Right lobe of liver (tissue), 4 donors: Measurements from ENCODE around the gene VPS50.

Source experiments
- POLR2A ChIP-seq: fragments of 450-650 bp; IDR thresholded peaks from one replicate; pipeline ENCODE4 v1.6.1; 2017; ENCODE audit warnings: antibody characterized with exemption, mild to moderate bottlenecking
- TF ChIP-seq, protein P1 (sequence below), 4 donors: fragments of 200-600 bp in 3 of 4; fragments of 450-650 bp in 1 of 4; IDR thresholded peaks; one replicate each; pipeline versions ENCODE4 v1.5.1 to v1.8.0; 2016 to 2022; ENCODE audit warnings: antibody characterized with exemption in 4 of 4, mild to moderate bottlenecking in 2 of 4
- donor health status: DM: no; HTN: no; CAD: no.
- donor health status: DM: no; HTN: no; CAD: no.
- donor health status: DM: no; HTN: yes; CAD: no.

DNA sequence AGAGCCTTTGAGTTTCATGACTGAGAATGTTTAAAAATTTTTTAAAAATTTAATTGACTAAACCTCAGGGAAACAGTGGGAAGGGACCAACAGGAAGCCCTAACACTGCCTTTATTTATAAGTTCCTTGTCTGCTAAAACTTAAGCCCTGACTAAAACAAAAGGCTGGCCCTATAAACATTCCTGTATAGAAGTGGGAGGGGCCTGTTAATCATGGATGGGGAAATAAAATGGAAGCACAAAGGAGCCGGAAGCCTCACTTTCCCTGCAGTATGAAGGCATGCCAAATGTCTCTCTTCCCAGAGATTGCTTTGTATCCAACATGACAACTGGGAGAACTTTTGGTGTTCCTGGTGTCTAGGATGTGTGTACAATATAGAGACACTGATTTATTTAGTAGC, 66.0 kb downstream of the VPS50 start:
- TF ChIP-seq, protein P1, sequence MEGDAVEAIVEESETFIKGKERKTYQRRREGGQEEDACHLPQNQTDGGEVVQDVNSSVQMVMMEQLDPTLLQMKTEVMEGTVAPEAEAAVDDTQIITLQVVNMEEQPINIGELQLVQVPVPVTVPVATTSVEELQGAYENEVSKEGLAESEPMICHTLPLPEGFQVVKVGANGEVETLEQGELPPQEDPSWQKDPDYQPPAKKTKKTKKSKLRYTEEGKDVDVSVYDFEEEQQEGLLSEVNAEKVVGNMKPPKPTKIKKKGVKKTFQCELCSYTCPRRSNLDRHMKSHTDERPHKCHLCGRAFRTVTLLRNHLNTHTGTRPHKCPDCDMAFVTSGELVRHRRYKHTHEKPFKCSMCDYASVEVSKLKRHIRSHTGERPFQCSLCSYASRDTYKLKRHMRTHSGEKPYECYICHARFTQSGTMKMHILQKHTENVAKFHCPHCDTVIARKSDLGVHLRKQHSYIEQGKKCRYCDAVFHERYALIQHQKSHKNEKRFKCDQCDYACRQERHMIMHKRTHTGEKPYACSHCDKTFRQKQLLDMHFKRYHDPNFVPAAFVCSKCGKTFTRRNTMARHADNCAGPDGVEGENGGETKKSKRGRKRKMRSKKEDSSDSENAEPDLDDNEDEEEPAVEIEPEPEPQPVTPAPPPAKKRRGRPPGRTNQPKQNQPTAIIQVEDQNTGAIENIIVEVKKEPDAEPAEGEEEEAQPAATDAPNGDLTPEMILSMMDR (IDR thresholded peaks at IDR 0.05) = no peak
- TF ChIP-seq POLR2A = no peak
